ENCODE results near the gene STK32C. TPM values are rescaled to one million over a fixed set of nuclear protein-coding genes. Genes with fewer than 3 reads are reported as not detected.

Gene STK32C
- total and polyA plus RNA-seq, 3 donors from 2014 or later = 33.9 to 49.0 (median 34.2) TPM

DNA sequence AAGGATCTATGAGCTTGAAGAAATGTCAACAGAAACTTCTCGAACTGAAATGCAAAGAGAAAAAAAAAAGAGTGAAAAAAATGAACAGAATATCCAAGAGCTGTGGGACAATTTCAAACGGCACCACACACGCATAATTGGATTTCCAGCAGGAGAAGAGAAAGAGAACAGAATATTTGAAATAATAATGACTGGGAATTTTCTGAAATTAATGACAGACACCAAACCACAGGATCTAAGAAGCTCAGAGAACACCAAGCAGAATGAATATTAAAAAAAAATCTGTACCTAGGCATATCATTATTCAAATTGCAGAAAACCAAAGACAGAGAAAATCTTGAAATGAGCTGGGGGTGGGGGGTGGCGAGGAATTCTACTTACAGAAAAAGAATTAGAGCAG lies 93.8 kb downstream of the STK32C start:
- DNase-seq = no peak
- 60 to 67% methylated on average over 4 of the region's 4 CpGs for whole genome bisulfite sequencing, 2 donors
- TF ChIP-seq, protein P1, sequence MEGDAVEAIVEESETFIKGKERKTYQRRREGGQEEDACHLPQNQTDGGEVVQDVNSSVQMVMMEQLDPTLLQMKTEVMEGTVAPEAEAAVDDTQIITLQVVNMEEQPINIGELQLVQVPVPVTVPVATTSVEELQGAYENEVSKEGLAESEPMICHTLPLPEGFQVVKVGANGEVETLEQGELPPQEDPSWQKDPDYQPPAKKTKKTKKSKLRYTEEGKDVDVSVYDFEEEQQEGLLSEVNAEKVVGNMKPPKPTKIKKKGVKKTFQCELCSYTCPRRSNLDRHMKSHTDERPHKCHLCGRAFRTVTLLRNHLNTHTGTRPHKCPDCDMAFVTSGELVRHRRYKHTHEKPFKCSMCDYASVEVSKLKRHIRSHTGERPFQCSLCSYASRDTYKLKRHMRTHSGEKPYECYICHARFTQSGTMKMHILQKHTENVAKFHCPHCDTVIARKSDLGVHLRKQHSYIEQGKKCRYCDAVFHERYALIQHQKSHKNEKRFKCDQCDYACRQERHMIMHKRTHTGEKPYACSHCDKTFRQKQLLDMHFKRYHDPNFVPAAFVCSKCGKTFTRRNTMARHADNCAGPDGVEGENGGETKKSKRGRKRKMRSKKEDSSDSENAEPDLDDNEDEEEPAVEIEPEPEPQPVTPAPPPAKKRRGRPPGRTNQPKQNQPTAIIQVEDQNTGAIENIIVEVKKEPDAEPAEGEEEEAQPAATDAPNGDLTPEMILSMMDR (IDR thresholded peaks at IDR 0.05) = no peak
- TF ChIP-seq POLR2A (IDR thresholded peaks at IDR 0.05) = no peak
- H3K9me3 ChIP-seq = no peaks in the 10 kb centered on the region
- no peak overlapping the region for H3K4me3 ChIP-seq
- H3K36me3 ChIP-seq (ENCODE audit: low read depth, missing control alignments) = no peaks in the 10 kb centered on the region
- H3K27ac ChIP-seq = no peak overlapping the region
- no peaks in the 10 kb centered on the region for H3K4me1 ChIP-seq
- H3K27me3 ChIP-seq = no peaks in the 10 kb centered on the region
- intact Hi-C loops (cut with DNase I; ENCODE audit: low total_unique reads) = no loop called here

GRCh38 chr10:132212816-132213215 lies 94.9 kb downstream of the STK32C start:
- TF ChIP-seq, protein P1 (IDR thresholded peaks at IDR 0.05) = no peak
- no peak for TF ChIP-seq POLR2A (IDR thresholded peaks at IDR 0.05)
- no peaks in the 10 kb centered on the region for H3K4me1 ChIP-seq
- no peaks in the 10 kb centered on the region for H3K9me3 ChIP-seq
- intact Hi-C loops (cut with DNase I; ENCODE audit: low total_unique reads) = no loop called here
- DNase-seq = no peak
- no peak overlapping the region for H3K4me3 ChIP-seq
- no peaks in the 10 kb centered on the region for H3K36me3 ChIP-seq (ENCODE audit: low read depth, missing control alignments)
- no peak overlapping the region for H3K27ac ChIP-seq
- H3K27me3 ChIP-seq = no peaks in the 10 kb centered on the region
- 90 to 94% methylated on average over 9 of the region's 9 CpGs for WGBS, 2 donors

- TF ChIP-seq, protein P1 (IDR thresholded peaks at IDR 0.05) = no peak
- no peak for TF ChIP-seq POLR2A (IDR thresholded peaks at IDR 0.05)
- Histone ChIP-seq H3K27ac (no peak overlapping the region), H3K27me3 (no peaks in the 10 kb centered on the region), H3K4me1 (no peaks in the 10 kb centered on the region), H3K9me3 (no peaks in the 10 kb centered on the region), H3K36me3 (ENCODE audit: low read depth, missing control alignments) (no peaks in the 10 kb centered on the region), H3K4me3 (no peak overlapping the region)
- intact Hi-C loops (cut with DNase I; ENCODE audit: low total_unique reads) = no loop called here
- no peak for DNase-seq
- 94 to 97% methylated on average over 9 to 14 of the region's 14 CpGs for WGBS, 2 donors
Observed at GRCh38 chr10:132211246-132211645, 96.5 kb downstream of the STK32C start.

GRCh38 chr10:132210766-132211165 lies 97.0 kb downstream of the STK32C start:
- Histone ChIP-seq H3K9me3 (no peaks in the 10 kb centered on the region), H3K27me3 (no peaks in the 10 kb centered on the region), H3K4me1 (no peaks in the 10 kb centered on the region), H3K36me3 (ENCODE audit: low read depth, missing control alignments) (no peaks in the 10 kb centered on the region), H3K4me3 (no peak overlapping the region), H3K27ac (no peak overlapping the region)
- DNase-seq = no peak
- 94 to 95% methylated on average over 9 to 14 of the region's 14 CpGs for WGBS, 2 donors
- no peak for TF ChIP-seq POLR2A (IDR thresholded peaks at IDR 0.05)
- TF ChIP-seq, protein P1 (IDR thresholded peaks at IDR 0.05) = no peak
- intact Hi-C loops (cut with DNase I; ENCODE audit: low total_unique reads) = no loop called here

DNA sequence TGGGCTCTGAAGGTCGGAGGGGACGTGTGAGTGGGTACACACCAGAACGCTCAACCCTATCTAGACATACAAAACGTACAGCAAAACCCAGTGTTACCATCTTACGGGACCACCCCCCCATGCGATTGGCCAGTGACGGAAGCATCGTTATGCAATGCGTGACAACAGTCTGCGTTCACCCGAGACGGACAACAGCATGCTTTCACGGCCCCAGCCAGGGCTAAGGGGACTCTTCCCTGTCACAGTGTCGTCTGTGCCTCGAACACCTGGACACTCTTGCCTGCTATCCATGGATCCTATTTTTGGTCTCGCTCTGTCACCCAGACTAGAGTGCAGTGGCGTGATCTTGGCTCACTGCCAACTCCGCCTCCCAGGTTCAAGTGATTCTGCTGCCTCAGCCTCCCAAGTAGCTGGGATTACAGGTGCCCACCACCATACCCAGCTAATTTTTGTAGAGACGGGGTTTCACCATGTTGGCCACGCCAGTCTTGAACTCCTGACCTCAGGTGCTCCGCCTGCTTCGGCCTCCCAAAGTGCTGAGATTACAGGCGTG lies 97.7 kb downstream of the STK32C start:
- H3K9me3 ChIP-seq = no peaks in the 10 kb centered on the region
- intact Hi-C loops (cut with DNase I; ENCODE audit: low total_unique reads) = no loop called here
- TF ChIP-seq, protein P1 (IDR thresholded peaks at IDR 0.05) = no peak
- TF ChIP-seq POLR2A (IDR thresholded peaks at IDR 0.05) = no peak
- H3K36me3 ChIP-seq (ENCODE audit: low read depth, missing control alignments) = no peaks in the 10 kb centered on the region
- no peaks in the 10 kb centered on the region for H3K27me3 ChIP-seq
- no peak overlapping the region for H3K27ac ChIP-seq
- H3K4me3 ChIP-seq = no peak overlapping the region
- WGBS, 2 donors = 87 to 92% methylated on average over 11 to 23 of the region's 23 CpGs
- no peak for DNase-seq
- H3K4me1 ChIP-seq = no peaks in the 10 kb centered on the region

All from testis (tissue), 3 donors.